ENCODE measurements around the gene ZNF839. TPM values are rescaled to one million over a fixed set of nuclear protein-coding genes. Genes with fewer than 3 reads are reported as not detected.

The ZNF839 gene
- total and polyA plus RNA-seq, 2 experiments from 2014 or later: 7.9 to 10.0 TPM

DNA sequence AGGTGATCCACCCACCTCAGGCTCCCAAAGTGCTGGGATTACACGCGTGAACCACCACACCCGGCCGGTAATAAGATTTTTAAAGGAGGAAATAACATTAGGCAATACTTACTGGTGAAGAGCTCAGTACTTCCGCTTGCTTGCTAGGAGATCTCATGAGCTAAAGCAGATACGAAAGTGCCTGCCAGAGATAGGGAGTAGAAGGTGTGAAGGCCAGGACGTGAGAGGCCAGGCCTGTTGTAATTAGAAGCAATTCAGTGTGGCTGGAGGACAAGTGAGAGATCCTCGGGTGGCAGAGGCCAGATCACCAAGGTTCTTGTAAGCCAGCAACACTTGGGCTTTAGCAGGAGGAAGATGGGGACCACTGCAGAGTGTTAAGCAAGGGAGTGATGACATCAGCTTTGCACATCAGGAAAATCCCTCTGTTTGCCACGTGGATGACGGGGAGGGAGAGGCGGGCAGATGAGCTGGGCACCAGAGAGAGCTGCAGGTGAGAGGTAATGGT is 50.8 kb downstream of the ZNF839 start:
- Histone ChIP-seq H3K9me2 (ENCODE audit: insufficient read depth) (no peaks in the 10 kb centered on the region), H3K36me3 (ENCODE audit: insufficient read depth) (no peaks in the 10 kb centered on the region), H3K4me2 (no peak overlapping the region), H4K20me1 (replicated peaks; ENCODE audit: insufficient read depth) (peaks cover 8% of the 10 kb centered on the region; the same call in 1 of the 2 replicates), H3K4me1 (ENCODE audit: insufficient read depth) (no peaks in the 10 kb centered on the region), H3K4me3 (no peak overlapping the region), H2AFZ (no peak overlapping the region), H3F3A (replicated peaks; ENCODE audit: low read depth) (no peaks in the 10 kb centered on the region), H3K27me3 (ENCODE audit: insufficient read depth) (no peaks in the 10 kb centered on the region), H3K27ac (ENCODE audit: low read depth) (0 out of 2 replicates have a peak overlapping the region, but pooled peaks have one; percentile 26), H3K79me2 (replicated peaks; ENCODE audit: insufficient read depth) (peaks cover 35% of the 10 kb centered on the region)
- Mint-ChIP-seq H3K27me3 (ENCODE audit: insufficient read depth, low read depth, poor library complexity) (peaks cover 4% of the 10 kb centered on the region), H3K4me3 (no peak overlapping the region; the same call in 2 of the 3 replicates), H3K9me3 (no peaks in the 10 kb centered on the region), H3K27ac (peak overlapping the region; percentile 7; the same call in 1 of the 2 replicates), H3K36me3 (ENCODE audit: low read depth) (no peaks in the 10 kb centered on the region), H3K4me1 (peaks cover 5% of the 10 kb centered on the region; the same call in 2 of the 3 replicates)
- ATAC-seq (no peak), DNase-seq (ENCODE audit: low spot score) (no peak)
- TF ChIP-seq, protein P1, sequence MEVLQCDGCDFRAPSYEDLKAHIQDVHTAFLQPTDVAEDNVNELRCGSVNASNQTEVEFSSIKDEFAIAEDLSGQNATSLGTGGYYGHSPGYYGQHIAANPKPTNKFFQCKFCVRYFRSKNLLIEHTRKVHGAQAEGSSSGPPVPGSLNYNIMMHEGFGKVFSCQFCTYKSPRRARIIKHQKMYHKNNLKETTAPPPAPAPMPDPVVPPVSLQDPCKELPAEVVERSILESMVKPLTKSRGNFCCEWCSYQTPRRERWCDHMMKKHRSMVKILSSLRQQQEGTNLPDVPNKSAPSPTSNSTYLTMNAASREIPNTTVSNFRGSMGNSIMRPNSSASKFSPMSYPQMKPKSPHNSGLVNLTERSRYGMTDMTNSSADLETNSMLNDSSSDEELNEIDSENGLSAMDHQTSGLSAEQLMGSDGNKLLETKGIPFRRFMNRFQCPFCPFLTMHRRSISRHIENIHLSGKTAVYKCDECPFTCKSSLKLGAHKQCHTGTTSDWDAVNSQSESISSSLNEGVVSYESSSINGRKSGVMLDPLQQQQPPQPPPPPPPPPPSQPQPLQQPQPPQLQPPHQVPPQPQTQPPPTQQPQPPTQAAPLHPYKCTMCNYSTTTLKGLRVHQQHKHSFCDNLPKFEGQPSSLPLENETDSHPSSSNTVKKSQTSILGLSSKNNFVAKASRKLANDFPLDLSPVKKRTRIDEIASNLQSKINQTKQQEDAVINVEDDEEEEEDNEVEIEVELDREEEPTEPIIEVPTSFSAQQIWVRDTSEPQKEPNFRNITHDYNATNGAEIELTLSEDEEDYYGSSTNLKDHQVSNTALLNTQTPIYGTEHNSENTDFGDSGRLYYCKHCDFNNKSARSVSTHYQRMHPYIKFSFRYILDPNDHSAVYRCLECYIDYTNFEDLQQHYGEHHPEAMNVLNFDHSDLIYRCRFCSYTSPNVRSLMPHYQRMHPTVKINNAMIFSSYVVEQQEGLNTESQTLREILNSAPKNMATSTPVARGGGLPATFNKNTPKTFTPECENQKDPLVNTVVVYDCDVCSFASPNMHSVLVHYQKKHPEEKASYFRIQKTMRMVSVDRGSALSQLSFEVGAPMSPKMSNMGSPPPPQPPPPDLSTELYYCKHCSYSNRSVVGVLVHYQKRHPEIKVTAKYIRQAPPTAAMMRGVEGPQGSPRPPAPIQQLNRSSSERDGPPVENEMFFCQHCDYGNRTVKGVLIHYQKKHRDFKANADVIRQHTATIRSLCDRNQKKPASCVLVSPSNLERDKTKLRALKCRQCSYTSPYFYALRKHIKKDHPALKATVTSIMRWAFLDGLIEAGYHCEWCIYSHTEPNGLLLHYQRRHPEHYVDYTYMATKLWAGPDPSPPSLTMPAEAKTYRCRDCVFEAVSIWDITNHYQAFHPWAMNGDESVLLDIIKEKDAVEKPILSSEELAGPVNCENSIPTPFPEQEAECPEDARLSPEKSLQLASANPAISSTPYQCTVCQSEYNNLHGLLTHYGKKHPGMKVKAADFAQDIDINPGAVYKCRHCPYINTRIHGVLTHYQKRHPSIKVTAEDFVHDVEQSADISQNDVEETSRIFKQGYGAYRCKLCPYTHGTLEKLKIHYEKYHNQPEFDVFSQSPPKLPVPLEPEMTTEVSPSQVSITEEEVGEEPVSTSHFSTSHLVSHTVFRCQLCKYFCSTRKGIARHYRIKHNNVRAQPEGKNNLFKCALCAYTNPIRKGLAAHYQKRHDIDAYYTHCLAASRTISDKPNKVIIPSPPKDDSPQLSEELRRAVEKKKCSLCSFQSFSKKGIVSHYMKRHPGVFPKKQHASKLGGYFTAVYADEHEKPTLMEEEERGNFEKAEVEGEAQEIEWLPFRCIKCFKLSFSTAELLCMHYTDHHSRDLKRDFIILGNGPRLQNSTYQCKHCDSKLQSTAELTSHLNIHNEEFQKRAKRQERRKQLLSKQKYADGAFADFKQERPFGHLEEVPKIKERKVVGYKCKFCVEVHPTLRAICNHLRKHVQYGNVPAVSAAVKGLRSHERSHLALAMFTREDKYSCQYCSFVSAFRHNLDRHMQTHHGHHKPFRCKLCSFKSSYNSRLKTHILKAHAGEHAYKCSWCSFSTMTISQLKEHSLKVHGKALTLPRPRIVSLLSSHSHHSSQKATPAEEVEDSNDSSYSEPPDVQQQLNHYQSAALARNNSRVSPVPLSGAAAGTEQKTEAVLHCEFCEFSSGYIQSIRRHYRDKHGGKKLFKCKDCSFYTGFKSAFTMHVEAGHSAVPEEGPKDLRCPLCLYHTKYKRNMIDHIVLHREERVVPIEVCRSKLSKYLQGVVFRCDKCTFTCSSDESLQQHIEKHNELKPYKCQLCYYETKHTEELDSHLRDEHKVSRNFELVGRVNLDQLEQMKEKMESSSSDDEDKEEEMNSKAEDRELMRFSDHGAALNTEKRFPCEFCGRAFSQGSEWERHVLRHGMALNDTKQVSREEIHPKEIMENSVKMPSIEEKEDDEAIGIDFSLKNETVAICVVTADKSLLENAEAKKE (CRISPR knock-in tag; IDR thresholded peaks at IDR 0.05): no peak
- TF ChIP-seq EZH2 (IDR thresholded peaks at IDR 0.05; ENCODE audit: low read depth, unreplicated experiment) (no peak), JUNB (IDR thresholded peaks at IDR 0.05; ENCODE audit: unreplicated experiment) (no peak), CREB1 (CRISPR knock-in tag; IDR thresholded peaks at IDR 0.05; ENCODE audit: low read depth) (no peak), STAT1 (IDR thresholded peaks at IDR 0.05; ENCODE audit: unreplicated experiment) (no peak)
- TF ChIP-seq, protein P2, sequence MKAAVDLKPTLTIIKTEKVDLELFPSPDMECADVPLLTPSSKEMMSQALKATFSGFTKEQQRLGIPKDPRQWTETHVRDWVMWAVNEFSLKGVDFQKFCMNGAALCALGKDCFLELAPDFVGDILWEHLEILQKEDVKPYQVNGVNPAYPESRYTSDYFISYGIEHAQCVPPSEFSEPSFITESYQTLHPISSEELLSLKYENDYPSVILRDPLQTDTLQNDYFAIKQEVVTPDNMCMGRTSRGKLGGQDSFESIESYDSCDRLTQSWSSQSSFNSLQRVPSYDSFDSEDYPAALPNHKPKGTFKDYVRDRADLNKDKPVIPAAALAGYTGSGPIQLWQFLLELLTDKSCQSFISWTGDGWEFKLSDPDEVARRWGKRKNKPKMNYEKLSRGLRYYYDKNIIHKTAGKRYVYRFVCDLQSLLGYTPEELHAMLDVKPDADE (IDR thresholded peaks at IDR 0.05): no peak
- TF ChIP-seq, protein P3, sequence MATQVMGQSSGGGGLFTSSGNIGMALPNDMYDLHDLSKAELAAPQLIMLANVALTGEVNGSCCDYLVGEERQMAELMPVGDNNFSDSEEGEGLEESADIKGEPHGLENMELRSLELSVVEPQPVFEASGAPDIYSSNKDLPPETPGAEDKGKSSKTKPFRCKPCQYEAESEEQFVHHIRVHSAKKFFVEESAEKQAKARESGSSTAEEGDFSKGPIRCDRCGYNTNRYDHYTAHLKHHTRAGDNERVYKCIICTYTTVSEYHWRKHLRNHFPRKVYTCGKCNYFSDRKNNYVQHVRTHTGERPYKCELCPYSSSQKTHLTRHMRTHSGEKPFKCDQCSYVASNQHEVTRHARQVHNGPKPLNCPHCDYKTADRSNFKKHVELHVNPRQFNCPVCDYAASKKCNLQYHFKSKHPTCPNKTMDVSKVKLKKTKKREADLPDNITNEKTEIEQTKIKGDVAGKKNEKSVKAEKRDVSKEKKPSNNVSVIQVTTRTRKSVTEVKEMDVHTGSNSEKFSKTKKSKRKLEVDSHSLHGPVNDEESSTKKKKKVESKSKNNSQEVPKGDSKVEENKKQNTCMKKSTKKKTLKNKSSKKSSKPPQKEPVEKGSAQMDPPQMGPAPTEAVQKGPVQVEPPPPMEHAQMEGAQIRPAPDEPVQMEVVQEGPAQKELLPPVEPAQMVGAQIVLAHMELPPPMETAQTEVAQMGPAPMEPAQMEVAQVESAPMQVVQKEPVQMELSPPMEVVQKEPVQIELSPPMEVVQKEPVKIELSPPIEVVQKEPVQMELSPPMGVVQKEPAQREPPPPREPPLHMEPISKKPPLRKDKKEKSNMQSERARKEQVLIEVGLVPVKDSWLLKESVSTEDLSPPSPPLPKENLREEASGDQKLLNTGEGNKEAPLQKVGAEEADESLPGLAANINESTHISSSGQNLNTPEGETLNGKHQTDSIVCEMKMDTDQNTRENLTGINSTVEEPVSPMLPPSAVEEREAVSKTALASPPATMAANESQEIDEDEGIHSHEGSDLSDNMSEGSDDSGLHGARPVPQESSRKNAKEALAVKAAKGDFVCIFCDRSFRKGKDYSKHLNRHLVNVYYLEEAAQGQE (IDR thresholded peaks at IDR 0.05; ENCODE audit: unreplicated experiment): no peak

All from GM23338 (cell line).